ENCODE data around the gene OR4D9.

DNA sequence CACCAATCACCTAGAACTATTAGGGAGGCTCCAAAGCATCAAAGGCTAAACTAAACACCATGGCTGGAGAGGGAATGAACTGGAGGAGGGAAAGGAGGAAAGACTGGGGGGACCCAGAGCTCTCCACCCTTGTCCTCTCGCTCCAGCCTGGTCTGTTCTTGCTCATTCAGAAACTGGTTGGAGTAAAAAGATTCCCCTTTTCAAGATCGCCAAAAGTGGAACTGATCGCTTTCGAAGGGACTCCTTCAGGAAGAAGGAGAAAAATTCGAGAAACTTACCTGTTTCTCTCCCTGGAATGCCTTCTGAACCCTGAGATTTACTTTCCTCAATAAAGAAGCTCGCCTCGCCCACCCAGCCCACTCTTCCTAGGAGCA lies 46.9 kb downstream of the OR4D9 start:
- TF ChIP-seq CTCF (conservative IDR thresholded peaks at IDR 0.05; ENCODE audit: low read depth in 2 of 2) (no peak), JUNB (IDR thresholded peaks at IDR 0.05; ENCODE audit: unreplicated experiment) (no peak), ZNF331 (CRISPR knock-in tag; IDR thresholded peaks at IDR 0.05; ENCODE audit: low read depth) (no peak), POLR2AphosphoS5 (IDR thresholded peaks at IDR 0.05; ENCODE audit: low read depth) (no peak), EZH2 (IDR thresholded peaks at IDR 0.05; ENCODE audit: low read depth, unreplicated experiment) (no peak), STAT1 (IDR thresholded peaks at IDR 0.05; ENCODE audit: unreplicated experiment) (no peak), CREB1 (CRISPR knock-in tag; IDR thresholded peaks at IDR 0.05; ENCODE audit: low read depth) (no peak)
- TF ChIP-seq, protein P1, sequence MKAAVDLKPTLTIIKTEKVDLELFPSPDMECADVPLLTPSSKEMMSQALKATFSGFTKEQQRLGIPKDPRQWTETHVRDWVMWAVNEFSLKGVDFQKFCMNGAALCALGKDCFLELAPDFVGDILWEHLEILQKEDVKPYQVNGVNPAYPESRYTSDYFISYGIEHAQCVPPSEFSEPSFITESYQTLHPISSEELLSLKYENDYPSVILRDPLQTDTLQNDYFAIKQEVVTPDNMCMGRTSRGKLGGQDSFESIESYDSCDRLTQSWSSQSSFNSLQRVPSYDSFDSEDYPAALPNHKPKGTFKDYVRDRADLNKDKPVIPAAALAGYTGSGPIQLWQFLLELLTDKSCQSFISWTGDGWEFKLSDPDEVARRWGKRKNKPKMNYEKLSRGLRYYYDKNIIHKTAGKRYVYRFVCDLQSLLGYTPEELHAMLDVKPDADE (IDR thresholded peaks at IDR 0.05): no peak

Data from GM23338 (cell line).